K562 (cell line): ENCODE measurements around the gene RASSF3.

Experiments
- BCL6 ChIP-seq: fragments of 250-450 bp; sonication (Bioruptor Pico); IDR thresholded peaks from 2 replicates; pipeline ENCODE4 v1.4.0; 2020
- BHLHE40 ChIP-seq: IDR thresholded peaks from 2 replicates; pipeline ENCODE4 v1.6.1; 2011; ENCODE audit warnings: low read length, improper control_type of control experiment
- ESRRA ChIP-seq: fragments of 450-650 bp; IDR thresholded peaks from 2 replicates; pipeline ENCODE4 v1.6.1; 2014; ENCODE audit warnings: low read depth, mild to moderate bottlenecking, moderate library complexity, borderline replicate concordance
- GABPB2 ChIP-seq: fragments of 250-450 bp; sonication (Bioruptor Pico); conservative IDR thresholded peaks from 2 replicates; pipeline ENCODE4 v1.5.1; 2021; ENCODE audit warnings: mild to moderate bottlenecking
- JUNB ChIP-seq: fragments of 450-650 bp; formaldehyde crosslinking; conservative IDR thresholded peaks from 2 replicates; pipeline ENCODE4 v1.4.0; 2020; ENCODE audit warnings: mild to moderate bottlenecking
- POLR2AphosphoS5 ChIP-seq: IDR thresholded peaks from 2 replicates; pipeline ENCODE4 v1.6.1; 2011; ENCODE audit warnings: mild to moderate bottlenecking, low read depth, low read length, moderate library complexity; ENCODE audit not compliant: control insufficient read depth, insufficient read depth
- RAD21 ChIP-seq, 2 experiments: fragments of 250-450 bp in 1 of 2; fragments of 450-650 bp in 1 of 2; sonication (Bioruptor Pico) in 1 of 2; formaldehyde crosslinking in 1 of 2; IDR thresholded peaks in 1 of 2; conservative IDR thresholded peaks in 1 of 2; 2 replicates each; pipeline versions ENCODE4 v1.4.0 to v1.8.0; 2020 to 2022; ENCODE audit warnings: mild to moderate bottlenecking in 2 of 2, moderate library complexity in 1 of 2
- SMARCB1 ChIP-seq: IDR thresholded peaks from 2 replicates; pipeline ENCODE4 v1.6.1; 2011; ENCODE audit warnings: improper control_type of control experiment, low read depth; ENCODE audit not compliant: insufficient read length
- SP1 ChIP-seq: sonication (generic); formaldehyde crosslinking; IDR thresholded peaks from 2 replicates; pipeline ENCODE4 v1.8.1; 2022; ENCODE audit warnings: mild to moderate bottlenecking, missing genetic modification reagents
- TAL1 ChIP-seq: fragments of 450-650 bp; IDR thresholded peaks from 2 replicates; pipeline ENCODE4 v1.6.1; 2016; ENCODE audit warnings: mild to moderate bottlenecking
- TF ChIP-seq, protein P1 (sequence below), 3 experiments: IDR thresholded peaks in 2 of 3; conservative IDR thresholded peaks in 1 of 3; 2 replicates each; pipeline ENCODE4 v1.5.1; 2011 to 2012; ENCODE audit warnings: low read length in 3 of 3, mild to moderate bottlenecking in 3 of 3, control low read depth in 2 of 3, improper control_type of control experiment in 1 of 3, inconsistent platforms in 1 of 3, low read depth in 1 of 3, mixed read lengths in 1 of 3, moderate library complexity in 1 of 3; ENCODE audit not compliant: insufficient read depth in 2 of 3
- TF ChIP-seq, protein P2 (sequence below): sonication (generic); formaldehyde crosslinking; IDR thresholded peaks from 2 replicates; pipeline ENCODE4 v1.8.1; 2022; ENCODE audit warnings: missing genetic modification reagents

DNA sequence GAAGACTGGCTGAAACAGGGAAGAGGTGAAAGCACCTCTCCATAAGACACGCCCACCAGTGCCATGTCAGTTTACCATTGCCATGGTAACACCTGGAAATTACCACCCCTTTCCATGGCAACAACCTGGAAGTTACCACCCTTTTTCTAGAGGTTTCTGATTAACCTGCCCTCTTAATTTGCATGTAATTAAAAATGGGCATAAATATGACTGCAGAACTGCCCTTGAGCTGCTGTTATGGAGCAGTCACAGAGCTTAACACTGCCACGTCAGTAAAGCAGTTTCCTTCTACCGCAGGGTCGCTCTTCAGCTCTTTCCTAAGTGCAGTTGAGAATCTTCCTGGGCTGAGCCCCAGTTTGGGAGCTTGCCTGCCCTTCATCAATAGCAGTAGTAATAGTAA lies 55.2 kb downstream of the RASSF3 start:
- TF ChIP-seq BCL6 (CRISPR knock-in tag) (no peak), RAD21 (CRISPR knock-in tag; conservative IDR thresholded peaks at IDR 0.05 in 1 of 2, IDR thresholded peaks at IDR 0.05 in 1 of 2) (no peak), TAL1 (no peak), SMARCB1 (no peak), ESRRA (no peak), SP1 (no peak), BHLHE40 (no peak), JUNB (CRISPR knock-in tag) (no peak), POLR2AphosphoS5 (no peak), GABPB2 (no peak)
- TF ChIP-seq, protein P1, sequence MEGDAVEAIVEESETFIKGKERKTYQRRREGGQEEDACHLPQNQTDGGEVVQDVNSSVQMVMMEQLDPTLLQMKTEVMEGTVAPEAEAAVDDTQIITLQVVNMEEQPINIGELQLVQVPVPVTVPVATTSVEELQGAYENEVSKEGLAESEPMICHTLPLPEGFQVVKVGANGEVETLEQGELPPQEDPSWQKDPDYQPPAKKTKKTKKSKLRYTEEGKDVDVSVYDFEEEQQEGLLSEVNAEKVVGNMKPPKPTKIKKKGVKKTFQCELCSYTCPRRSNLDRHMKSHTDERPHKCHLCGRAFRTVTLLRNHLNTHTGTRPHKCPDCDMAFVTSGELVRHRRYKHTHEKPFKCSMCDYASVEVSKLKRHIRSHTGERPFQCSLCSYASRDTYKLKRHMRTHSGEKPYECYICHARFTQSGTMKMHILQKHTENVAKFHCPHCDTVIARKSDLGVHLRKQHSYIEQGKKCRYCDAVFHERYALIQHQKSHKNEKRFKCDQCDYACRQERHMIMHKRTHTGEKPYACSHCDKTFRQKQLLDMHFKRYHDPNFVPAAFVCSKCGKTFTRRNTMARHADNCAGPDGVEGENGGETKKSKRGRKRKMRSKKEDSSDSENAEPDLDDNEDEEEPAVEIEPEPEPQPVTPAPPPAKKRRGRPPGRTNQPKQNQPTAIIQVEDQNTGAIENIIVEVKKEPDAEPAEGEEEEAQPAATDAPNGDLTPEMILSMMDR (IDR thresholded peaks at IDR 0.05 in 2 of 3, conservative IDR thresholded peaks at IDR 0.05 in 1 of 3; ENCODE audit: insufficient read depth in 2 of 3, low read depth in 1 of 3, low read length in 3 of 3), result no peak
- TF ChIP-seq, protein P2, sequence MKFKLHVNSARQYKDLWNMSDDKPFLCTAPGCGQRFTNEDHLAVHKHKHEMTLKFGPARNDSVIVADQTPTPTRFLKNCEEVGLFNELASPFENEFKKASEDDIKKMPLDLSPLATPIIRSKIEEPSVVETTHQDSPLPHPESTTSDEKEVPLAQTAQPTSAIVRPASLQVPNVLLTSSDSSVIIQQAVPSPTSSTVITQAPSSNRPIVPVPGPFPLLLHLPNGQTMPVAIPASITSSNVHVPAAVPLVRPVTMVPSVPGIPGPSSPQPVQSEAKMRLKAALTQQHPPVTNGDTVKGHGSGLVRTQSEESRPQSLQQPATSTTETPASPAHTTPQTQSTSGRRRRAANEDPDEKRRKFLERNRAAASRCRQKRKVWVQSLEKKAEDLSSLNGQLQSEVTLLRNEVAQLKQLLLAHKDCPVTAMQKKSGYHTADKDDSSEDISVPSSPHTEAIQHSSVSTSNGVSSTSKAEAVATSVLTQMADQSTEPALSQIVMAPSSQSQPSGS, result no peak
